HG02970 (cell line): ENCODE measurements around the gene FAM8A1.

Experiments used
- ATAC-seq: cut with Tn5 transposase; IDR thresholded peaks from one replicate; pipeline ENCODE4 v1.9.1; 2021; ENCODE audit warnings: mild to moderate bottlenecking, moderate library complexity, moderate number of reproducible peaks; ENCODE audit not compliant: unreplicated experiment, low FRiP score

Gene FAM8A1

DNA sequence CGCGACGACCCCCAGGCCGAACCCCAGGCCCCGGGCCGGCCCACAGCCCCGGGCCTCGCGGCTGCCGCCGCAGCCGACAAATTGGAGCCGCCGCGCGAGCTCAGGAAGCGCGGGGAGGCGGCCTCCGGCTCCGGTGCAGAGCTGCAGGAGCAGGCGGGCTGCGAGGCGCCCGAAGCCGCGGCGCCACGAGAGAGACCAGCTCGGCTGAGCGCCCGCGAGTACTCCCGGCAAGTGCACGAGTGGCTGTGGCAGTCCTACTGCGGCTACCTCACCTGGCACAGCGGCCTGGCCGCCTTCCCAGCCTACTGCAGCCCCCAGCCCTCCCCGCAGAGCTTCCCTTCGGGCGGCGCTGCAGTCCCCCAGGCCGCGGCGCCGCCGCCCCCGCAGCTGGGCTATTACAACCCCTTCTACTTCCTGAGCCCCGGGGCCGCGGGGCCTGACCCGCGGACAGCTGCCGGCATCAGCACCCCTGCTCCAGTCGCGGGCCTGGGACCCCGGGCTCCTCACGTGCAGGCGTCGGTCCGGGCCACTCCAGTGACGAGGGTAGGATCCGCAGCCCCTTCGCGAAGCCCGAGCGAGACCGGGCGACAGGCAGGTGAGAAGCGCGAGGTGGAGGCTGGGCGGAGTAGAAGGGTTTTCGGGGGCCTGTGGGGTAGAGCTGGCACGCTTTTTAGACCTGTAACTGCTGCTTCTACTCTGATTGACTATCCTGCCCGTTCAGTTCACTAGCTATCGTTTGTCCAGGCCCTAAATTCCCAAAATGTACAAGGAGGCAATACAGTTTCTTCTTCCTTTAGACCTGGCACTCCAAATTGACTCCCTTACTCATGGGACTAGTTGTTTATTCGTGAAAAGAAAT lies 654 bp downstream of the FAM8A1 start:
- ATAC-seq: peak; percentile 44

DNA sequence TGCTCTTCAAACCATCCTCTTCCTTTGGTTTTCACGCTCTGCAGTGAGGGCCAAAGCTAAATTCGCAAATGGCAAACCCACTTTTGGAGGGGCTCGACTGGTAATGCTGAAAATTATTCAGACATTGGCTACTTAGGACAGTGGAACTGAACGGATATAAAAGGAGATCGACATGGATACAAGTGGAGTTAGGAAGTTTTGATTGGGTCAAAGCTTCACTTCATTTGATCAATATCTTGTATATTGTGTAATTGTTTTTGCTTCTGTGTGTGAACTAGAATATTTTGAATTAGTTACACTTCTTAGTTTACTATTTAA lies 1.2 kb downstream of the FAM8A1 start:
- no peak for ATAC-seq

DNA sequence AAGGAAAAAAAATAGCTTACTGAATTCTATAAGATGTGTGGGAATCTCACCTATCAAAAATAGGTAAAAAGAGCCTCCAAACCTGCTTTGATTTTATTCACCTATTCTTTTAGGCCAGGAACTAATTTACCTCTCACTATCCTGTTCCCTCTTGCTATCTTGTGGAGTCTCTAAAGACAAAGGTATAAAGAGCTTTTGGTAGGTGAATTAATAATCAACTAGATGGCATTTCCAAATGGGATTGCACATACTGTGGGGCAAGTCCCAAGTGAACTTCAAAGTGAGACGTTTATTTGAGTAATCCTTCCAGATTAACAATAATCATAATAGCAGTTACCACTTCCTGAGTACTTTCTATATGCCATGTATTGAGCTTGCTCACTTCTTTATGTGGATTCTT lies 2.8 kb downstream of the FAM8A1 start:
- no peak for ATAC-seq

DNA sequence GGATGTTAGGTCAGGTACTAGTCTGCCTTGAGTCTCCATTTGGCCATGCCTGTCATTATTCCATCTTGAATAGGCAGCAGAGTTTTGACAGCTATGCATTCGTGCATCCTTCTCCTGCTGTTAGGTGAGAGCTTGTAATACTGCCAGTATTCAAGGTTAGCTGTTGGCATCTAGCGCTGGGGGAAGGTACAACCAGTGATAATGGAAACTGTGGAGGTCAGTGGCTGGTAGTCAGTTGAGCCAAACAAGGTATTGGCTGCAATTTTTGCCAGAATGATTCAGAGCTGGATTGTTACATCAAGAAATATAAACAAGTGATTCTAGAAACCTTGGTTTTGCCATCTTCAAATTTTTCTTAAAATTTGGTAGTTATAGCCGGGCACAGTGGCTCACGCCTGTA lies 6.5 kb downstream of the FAM8A1 start:
- no peak for ATAC-seq

DNA sequence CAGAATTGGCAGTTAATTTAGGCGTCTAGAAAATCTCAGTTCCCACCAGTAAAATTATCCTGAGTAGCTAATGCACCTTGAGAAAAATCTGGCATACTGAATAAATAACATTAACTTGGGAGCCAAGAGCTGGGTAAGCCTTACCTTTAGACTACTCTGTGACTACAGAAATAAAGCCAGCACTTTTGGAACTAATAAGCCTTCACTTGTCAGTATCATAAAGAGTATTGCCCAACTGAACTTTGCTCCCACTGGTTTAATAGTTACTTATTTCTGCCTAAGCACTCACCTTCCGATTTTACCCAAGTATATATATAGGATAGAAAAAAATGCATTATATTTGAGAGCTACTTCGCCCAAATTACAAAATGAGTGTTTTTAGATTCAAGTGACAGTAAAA lies 10.7 kb downstream of the FAM8A1 start:
- no peak for ATAC-seq

DNA sequence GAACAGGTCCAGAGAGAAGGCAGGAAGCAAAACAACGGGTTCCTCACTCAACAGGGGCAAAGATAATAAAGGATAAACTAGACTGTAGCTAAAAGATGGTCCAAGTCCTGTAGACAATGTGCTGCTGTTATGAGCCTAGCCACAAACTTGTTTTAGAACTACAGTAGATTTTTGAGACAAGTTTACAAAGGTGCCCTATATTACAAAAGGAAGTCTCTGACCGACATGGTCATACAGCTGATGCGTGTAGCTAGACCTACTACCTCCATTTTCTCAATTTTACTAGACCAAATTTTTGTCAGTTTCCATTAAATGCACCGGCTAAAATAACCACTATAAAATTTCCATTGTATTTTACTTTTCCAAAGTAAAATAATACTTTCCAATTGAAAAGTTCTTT lies 11.9 kb downstream of the FAM8A1 start:
- ATAC-seq: no peak

DNA sequence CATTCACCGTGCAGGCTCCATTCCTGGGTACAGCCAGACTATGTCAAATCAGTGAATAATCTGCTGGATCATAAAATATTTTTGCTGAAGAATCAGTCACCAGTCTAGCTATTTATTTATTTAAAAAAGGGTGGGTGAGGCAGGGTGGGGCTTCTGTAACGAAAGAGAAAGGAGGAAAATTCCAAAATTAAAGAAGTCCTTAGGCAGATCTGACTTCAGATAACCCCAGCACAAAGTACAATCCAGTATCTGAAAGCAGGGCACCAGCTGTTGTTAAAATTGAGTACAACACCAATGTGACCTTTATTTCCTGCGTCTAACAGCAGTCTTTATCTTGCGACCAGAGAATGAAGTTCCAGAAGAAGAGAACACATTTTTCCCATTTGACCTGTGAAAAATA lies 15.7 kb downstream of the FAM8A1 start:
- ATAC-seq: no peak

DNA sequence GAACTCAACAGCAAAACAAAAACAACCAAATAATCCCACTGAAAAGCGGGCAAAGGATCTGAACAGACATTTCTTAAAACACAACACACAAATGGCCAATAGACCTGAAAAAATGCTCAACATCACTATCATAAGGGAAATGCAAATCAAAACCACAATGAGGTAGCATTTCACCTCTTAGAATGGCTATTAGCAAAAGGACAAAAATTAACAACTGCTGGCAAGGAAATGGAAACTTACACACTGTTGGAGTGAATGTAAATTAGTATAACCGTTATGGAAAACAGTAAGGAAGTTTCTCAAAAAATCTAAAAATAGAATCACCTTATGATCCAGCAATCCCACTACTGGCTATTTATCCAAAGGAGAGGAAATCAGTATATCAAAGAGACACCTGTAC lies 20.9 kb downstream of the FAM8A1 start:
- no peak for ATAC-seq

DNA sequence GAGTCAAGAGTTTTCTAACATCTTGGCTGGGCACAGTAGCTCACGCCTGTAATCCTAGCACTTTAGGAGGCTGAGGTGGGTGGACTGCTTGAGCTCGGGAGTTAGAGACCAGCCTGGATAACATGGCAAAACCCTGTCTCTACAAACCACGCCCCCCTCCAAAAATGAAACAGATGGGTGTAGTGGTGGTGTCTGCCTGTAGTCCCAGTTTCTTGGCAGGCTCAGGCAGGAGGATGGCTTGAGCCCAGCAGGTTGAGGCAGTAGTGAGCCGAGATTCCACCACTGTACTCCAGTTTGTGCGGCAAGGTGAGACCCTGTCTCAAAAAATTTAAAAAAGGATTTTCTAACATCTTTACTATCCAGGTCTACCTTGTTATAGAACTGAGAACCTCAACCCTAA lies 22.0 kb downstream of the FAM8A1 start:
- no peak for ATAC-seq

DNA sequence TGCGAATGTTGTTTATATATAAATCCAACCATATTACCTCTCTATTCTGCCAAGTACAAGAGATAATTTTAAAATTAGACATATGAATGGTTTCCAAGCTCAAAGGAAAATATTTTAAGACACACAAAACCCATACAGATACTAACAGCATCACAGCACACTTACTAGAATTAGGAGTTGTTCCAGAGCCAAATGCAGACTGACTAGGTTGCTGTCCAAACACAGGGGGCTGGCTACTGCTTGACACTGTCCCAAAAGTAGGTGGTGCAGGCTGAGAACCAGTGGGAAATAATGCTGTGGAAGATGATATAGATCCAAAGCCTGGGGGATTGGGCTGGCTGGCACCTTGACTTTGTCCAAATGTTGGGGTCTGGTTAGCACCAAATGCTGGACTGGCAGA lies 24.3 kb downstream of the FAM8A1 start:
- ATAC-seq: no peak

DNA sequence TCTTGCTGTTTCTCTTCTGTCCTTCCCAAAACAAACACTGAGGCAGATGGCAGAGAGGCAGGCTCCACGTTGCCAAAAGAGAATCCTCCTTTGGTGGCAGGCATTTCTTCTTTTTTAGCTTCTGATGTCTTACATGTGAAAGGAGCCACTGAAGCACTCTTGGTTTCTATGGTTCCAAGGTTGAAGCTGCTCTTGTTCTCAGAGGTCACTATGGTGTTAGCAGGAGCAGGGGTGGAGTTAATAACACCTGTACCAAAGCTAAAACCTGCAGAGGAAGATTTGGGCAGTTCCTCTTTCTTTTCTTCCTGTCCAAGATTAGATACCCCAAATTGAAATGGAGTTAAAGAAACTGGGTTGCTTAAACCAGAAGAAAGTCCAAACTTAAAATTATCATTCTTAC lies 28.8 kb downstream of the FAM8A1 start:
- no peak for ATAC-seq

DNA sequence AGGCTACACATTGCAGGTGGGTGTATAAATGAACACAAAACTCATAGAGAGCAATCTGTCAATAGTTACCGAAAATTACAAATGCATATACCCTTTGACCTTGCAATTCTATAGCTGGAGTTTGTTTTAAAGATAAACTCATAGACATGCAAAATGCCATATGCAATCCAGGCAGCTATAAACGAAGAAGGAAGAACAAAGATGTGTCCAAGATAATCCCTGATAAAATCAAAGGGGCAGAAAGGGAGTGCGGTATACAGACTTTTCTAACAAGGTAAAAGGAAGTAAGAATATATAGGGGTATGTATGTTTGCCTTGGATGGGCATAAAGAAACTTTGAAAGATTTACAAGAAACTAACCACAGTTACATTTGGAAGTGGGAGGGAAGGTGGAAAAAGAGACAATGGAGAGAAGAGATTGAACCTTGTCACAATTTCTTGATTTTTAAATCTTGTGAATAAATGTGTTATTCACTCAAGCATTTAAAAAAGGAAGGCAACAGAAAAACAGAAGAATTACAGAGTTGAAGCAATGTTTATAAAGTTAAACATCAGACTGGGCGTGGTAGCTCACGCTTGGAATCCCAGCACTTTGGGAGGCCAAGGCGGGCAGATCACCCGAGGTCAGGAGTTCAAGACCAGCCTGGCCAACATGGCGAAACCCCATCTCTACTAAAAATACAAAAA lies 29.9 kb downstream of the FAM8A1 start:
- no peak for ATAC-seq

DNA sequence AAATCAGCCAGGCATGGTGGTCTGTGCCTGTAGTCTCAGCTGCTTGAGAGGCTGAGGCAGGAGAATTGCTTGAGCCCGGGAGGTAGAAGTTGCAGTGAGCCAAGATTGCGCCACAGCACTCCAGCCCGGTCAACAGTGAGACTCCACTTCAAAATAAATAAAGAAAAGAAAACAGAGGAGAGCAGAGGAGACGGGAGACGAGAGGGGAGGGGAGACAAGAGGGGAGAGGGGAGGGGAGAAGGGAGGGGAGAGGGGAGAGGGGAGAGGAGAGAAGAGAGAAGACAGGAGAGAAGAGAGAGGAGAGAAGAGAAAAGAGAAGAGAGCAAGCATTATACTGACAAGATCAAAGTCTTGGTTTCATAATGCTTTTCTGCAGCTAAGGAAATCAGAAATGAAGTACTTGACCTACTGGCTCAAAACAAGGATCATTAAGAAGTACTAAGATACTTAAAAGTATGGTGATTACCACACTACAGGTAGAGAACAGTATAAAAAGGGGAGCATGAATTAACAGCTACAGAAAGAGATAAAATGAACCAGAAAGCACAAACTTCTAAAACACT lies 30.5 kb downstream of the FAM8A1 start:
- no peak for ATAC-seq

DNA sequence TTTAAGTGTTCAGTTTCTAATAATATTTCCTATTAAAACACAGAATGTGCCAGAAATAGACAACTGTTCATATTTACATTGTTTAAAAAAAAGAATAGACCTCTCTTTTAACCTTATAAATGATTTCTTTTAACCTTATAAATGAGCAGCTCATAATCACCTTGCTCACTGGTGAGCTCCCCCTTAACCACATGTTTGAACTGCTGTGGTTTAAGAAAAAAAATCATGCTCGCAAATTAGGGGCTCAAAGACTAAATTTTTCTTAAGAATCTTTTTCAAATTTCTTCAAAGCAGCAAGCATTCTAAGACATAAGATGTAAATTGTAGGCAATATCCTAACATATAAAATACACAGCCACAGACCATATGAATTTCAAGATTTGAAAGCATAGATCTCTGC lies 32.8 kb downstream of the FAM8A1 start:
- ATAC-seq: no peak

DNA sequence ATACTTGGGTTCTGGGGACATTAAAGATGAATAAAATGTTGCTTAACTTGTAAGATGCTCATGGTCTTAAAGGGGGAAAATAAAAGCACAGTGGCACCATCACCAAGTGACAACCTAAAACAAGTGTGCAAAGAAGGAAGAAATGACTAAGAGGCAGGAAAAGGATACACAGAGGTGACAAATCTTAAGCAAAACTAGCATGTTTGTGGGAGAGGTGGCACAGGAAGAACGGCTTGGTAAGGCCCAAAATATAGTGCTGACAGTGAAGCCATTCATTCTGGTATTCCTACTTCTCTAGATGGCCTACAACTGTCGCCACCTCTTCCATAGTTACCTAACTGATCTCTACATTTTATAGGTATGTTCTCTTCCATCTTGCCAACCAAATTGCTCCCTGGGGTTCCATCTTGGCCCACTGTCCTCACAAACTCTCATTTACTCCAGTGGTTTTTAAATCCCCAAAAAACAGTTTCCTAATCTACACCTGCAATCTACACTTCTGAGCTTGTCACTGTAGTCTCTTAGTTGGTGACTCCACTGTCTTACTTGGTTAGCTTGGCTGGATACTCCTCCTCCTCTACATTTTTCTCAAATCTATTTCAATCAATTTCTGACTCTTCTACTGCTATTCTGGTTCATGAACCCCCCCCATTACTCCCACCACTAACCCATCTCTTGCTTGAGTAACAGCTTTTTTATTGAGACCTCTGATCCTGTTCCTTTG lies 33.5 kb downstream of the FAM8A1 start:
- no peak for ATAC-seq

DNA sequence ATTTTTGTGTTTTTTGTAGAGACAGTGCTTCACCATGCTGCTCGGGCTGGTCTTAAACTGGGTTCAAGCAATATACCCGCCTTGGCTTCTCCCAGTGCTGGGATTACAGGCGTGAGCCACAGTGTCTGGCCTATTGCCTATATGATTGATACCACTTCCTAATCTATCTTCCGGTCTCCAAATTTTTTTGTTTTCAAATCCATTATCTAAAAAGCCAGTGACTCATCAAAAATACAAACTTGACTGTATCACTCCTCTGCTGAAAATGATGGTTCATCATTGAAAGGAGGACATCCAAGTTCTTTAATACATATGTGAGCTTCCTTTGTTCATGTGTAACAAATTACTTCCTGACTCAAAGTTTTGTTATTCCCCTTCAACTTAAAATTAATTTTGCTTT lies 35.5 kb downstream of the FAM8A1 start:
- ATAC-seq: no peak

DNA sequence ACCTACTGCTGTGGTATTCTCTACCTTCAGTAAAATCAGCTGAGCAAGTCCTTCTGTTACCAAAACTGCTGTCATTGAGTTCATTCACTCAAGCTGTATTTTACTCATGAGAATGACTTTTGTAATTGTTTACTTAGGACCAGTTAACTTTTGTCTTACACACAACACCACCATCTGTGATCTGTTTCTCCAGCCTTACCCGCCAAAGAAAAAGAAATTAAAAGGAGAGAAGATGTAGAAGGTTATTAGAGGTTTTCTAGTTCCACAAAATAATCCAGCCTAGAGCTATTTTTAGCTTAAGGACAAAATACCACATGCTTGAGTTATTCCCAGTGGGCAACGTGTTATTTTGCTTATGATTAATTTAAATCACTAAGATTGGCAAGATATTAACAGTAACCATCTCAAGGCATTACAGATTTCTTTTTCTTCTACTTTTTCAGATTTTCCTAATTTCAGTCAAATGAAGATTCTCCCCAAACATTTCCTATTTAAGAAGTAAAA lies 38.2 kb downstream of the FAM8A1 start:
- no peak for ATAC-seq

DNA sequence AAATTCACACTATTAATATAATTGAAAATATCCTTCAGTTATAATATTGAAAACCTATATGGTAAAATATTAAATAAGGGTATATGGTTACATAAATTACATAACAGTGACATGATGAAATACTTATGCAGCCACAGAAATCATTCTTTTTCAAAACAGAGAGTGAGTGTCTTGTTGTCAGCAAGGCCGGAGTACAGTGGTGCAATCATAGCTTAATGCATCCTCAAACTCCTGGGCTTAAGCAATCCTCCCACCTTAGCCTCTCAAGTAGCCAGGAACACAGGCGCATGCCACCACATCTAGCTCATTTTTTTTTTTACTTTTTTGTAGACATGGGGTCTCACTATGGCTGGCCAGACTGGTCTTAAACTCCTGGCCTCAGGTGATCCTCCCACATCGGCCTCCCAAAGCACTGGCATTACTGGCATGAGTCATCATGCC lies 40.4 kb downstream of the FAM8A1 start:
- no peak for ATAC-seq

DNA sequence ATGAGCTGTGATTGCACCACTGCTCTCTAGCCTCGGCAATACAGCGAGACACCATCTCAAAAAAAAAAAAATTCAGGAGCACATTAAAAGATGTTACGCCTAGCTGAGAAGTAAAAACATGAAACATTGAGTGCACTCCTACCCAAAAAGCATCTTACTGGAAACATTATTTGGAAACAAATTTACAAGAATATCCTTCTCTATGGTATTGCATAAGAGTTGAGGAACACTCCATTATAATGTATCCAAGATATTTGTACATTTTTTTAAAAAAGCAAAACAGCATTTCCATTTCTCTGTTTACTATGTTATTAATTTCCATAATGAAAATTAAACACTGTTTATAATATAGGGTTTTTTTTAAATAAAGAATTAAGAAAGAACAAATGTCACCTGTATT lies 48.6 kb downstream of the FAM8A1 start:
- no peak for ATAC-seq

DNA sequence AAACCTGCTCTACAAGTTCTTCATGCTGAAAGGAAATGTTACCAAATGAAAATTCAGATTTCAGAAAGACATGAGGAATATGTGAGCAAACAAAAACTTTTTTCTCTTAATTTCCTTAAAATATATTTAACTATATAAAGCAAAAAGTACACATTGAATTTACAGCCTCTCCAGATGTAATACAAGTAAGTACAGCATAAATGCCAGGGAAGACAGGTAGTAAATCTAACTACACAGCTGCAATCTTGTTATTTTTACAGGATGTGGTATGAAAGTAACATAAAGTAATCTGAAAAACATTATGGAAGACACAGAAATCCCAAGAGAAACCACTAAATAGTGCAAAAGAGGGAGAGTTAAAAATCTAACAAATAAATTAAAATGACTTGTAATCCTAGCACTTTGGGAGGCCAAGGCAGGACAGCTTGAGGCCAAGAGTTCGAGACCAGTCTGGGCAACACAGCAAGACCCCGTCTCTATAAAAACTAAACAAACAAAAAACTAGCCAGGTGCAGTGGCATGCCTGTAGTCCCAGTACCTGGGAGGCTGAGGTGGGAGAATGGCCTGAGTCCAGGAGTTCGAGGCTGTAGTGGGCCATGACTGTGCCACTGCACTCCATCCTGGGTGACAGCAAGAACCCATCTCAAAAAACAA lies 50.7 kb downstream of the FAM8A1 start:
- no peak for ATAC-seq
